KMS-11 (cell line): Measurements from ENCODE around the gene IL20.

ENCODE experiments used
- H2AFZ ChIP-seq: fragments of 200-600 bp; sonication (generic); 2 replicates; pipeline ENCODE4 v1.6.1; 2016; ENCODE audit warnings: antibody characterized with exemption, mixed run types, low read depth
- H3K27ac ChIP-seq: fragments of 200-600 bp; sonication (generic); 2 replicates; pipeline ENCODE4 v1.6.1; 2016; ENCODE audit warnings: mild to moderate bottlenecking, mixed run types
- H3K27me3 ChIP-seq: fragments of 200-600 bp; sonication (generic); 2 replicates; pipeline ENCODE4 v1.6.1; 2017; ENCODE audit warnings: mild to moderate bottlenecking, low read depth, mixed run types, moderate library complexity; ENCODE audit not compliant: insufficient read depth
- H3K36me3 ChIP-seq: fragments of 200-600 bp; sonication (generic); 2 replicates; pipeline ENCODE4 v1.6.1; 2017; ENCODE audit warnings: mild to moderate bottlenecking, mixed run types; ENCODE audit not compliant: insufficient read depth
- H3K4me1 ChIP-seq: fragments of 200-600 bp; sonication (generic); 2 replicates; pipeline ENCODE4 v1.6.1; 2016; ENCODE audit warnings: mild to moderate bottlenecking, low read depth, mixed run types; ENCODE audit not compliant: poor library complexity, severe bottlenecking
- H3K4me2 ChIP-seq: fragments of 200-600 bp; sonication (generic); 2 replicates; pipeline ENCODE4 v1.7.0; 2016; ENCODE audit warnings: mild to moderate bottlenecking, mixed run types
- H3K4me3 ChIP-seq: fragments of 200-600 bp; sonication (generic); IDR thresholded peaks from 2 replicates; pipeline ENCODE4 v1.6.1; 2017; ENCODE audit warnings: low read depth, low read length, mixed read lengths; ENCODE audit not compliant: insufficient read depth
- H3K79me2 ChIP-seq: fragments of 200-600 bp; sonication (generic); 2 replicates; pipeline ENCODE4 v1.6.1; 2016; ENCODE audit warnings: low read depth, mixed run types; ENCODE audit not compliant: insufficient read depth
- H3K9ac ChIP-seq: fragments of 200-600 bp; sonication (generic); 2 replicates; pipeline ENCODE4 v1.6.1; 2016; ENCODE audit warnings: mild to moderate bottlenecking, mixed run types
- H4K20me1 ChIP-seq: fragments of 200-600 bp; sonication (generic); 2 replicates; pipeline ENCODE4 v1.6.1; 2016; ENCODE audit warnings: mild to moderate bottlenecking, mixed run types; ENCODE audit not compliant: insufficient read depth
- CTCF ChIP-seq: fragments of 200-600 bp; sonication (generic); conservative IDR thresholded peaks from 2 replicates; pipeline ENCODE4 v1.6.1; 2017; ENCODE audit warnings: low read depth, mild to moderate bottlenecking, antibody characterized with exemption, low read length, moderate library complexity, mixed read lengths

IL20 gene

DNA sequence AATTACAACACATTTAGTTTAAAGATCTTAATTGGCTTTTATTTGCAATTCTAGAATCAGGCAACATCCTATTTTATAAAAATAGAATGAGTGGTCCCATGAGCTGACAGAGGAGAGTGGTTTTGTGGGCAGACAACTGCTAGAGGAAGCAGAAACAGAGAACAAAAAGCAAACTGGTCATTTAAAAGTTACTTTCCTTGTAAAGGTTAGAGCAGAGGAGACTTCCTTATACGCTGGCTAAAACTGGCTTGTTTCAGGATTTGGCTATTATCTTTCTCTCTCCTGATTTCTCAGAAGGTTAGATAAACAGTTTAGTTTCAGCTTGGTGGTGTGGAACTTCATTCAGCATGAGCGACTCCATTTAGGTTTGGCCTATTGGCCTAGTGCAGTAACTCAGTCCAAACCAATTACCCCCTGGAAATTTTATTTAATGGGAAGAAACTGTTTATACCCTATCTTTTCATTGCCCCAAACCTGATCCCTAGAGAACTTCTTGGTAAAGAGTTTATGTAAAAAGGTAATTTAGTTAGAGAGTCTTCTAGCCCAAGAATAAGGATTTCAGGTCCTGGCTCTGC is 32.2 kb upstream of the IL20 start:
- Histone ChIP-seq H3K4me3 (no peak overlapping the region), H3K36me3 (no peaks in the 10 kb centered on the region), H2AFZ (no peak overlapping the region), H3K27ac (no peak overlapping the region), H4K20me1 (no peaks in the 10 kb centered on the region), H3K4me2 (no peak overlapping the region), H3K27me3 (no peaks in the 10 kb centered on the region), H3K9ac (no peak overlapping the region), H3K4me1 (peaks cover 36% of the 10 kb centered on the region), H3K79me2 (no peaks in the 10 kb centered on the region)
- no peak for TF ChIP-seq CTCF

DNA sequence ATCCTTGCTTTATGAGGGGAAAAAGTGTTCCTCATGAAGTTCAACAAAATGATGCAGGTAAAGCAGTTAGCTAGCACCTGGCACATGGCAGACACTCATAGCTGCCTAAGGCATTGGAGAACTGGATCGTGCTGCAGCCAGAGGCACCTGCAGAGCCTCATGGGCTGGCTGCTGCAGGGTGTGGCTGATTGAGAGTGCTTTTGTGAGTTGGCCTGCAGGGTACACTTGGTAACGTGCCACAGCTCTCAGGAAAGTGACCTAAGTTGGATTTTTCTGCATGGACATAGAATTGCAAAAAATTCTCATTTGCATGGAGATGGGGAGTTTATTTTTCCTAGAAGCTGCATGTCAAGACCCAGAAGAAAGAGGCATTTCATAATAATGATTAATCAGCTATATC is 31.6 kb upstream of the IL20 start:
- no peaks in the 10 kb centered on the region for H3K27me3 ChIP-seq
- H3K36me3 ChIP-seq = no peaks in the 10 kb centered on the region
- TF ChIP-seq CTCF = no peak
- no peaks in the 10 kb centered on the region for H3K79me2 ChIP-seq
- no peaks in the 10 kb centered on the region for H4K20me1 ChIP-seq
- H3K9ac ChIP-seq = no peak overlapping the region
- no peak overlapping the region for H2AFZ ChIP-seq
- no peak overlapping the region for H3K27ac ChIP-seq
- no peak overlapping the region for H3K4me3 ChIP-seq
- peaks cover 30% of the 10 kb centered on the region for H3K4me1 ChIP-seq
- H3K4me2 ChIP-seq = no peak overlapping the region

DNA sequence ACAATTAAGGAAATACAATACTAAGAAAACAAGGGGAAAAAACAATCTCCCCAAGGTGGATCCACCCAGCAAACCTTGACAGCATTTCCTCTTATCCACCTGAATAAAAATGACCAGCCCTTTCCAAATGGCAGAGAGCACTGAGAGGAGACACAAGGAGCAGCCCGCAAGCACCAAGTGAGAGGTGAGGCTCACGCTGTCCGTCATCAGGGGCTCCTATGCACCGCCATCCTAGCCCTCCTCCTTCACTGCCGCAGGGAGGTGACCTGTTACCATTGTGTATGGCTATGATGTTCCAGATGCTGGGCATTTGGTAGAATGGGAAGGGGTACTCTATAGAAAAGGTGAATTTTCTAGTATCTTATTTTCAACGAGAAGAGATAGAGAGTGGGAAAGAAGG is 31.2 kb upstream of the IL20 start:
- no peak for TF ChIP-seq CTCF
- no peaks in the 10 kb centered on the region for H4K20me1 ChIP-seq
- H3K4me1 ChIP-seq = peaks cover 25% of the 10 kb centered on the region
- H2AFZ ChIP-seq = no peak overlapping the region
- H3K79me2 ChIP-seq = no peaks in the 10 kb centered on the region
- no peak overlapping the region for H3K4me3 ChIP-seq
- H3K4me2 ChIP-seq = no peak overlapping the region
- no peak overlapping the region for H3K9ac ChIP-seq
- no peaks in the 10 kb centered on the region for H3K27me3 ChIP-seq
- no peaks in the 10 kb centered on the region for H3K36me3 ChIP-seq
- H3K27ac ChIP-seq = no peak overlapping the region

- Histone ChIP-seq H2AFZ (no peak overlapping the region), H3K4me2 (no peak overlapping the region), H3K79me2 (no peaks in the 10 kb centered on the region), H3K36me3 (no peaks in the 10 kb centered on the region), H4K20me1 (no peaks in the 10 kb centered on the region), H3K4me1 (peaks cover 21% of the 10 kb centered on the region), H3K4me3 (no peak overlapping the region), H3K9ac (no peak overlapping the region), H3K27ac (no peak overlapping the region), H3K27me3 (no peaks in the 10 kb centered on the region)
- no peak for TF ChIP-seq CTCF
Measured at GRCh38 chr1:206834711-206835110, 30.7 kb upstream of the IL20 start.
